Nephron (organoid): ENCODE data around the gene VPS37C.
A peak's percentile ranks its signal among the peaks of the same experiment; 100 is the strongest.

Source experiments
- H3K27ac Mint-ChIP-seq, 3 experiments: 2 replicates each; pipeline ENCODE4 v1.8.0; 2020; ENCODE audit warnings: mixed read lengths in 3 of 3, mild to moderate bottlenecking in 2 of 3, moderate library complexity in 1 of 3
- H3K27me3 Mint-ChIP-seq: 2 replicates; pipeline ENCODE4 v1.8.0; 2021; ENCODE audit warnings: low read depth, mild to moderate bottlenecking, moderate library complexity, mixed read lengths
- H3K36me3 Mint-ChIP-seq: 2 replicates; pipeline ENCODE4 v1.8.0; 2020; ENCODE audit warnings: low read depth, mixed read lengths
- H3K4me1 Mint-ChIP-seq: 2 replicates; pipeline ENCODE4 v1.8.0; 2020; ENCODE audit warnings: mixed read lengths
- H3K4me3 Mint-ChIP-seq, 3 experiments: 2 replicates each; pipeline ENCODE4 v1.8.0; 2020; ENCODE audit warnings: mild to moderate bottlenecking in 3 of 3, mixed read lengths in 3 of 3, moderate library complexity in 2 of 3
- H3K9me3 Mint-ChIP-seq: 2 replicates; pipeline ENCODE4 v1.8.0; 2020; ENCODE audit warnings: mixed read lengths
- CTCF ChIP-seq, 3 experiments: fragments of 200-600 bp; sonication (generic); IDR thresholded peaks; one replicate each; pipeline ENCODE4 v1.5.0; 2021; ENCODE audit warnings: antibody characterized with exemption in 3 of 3; ENCODE audit not compliant: unreplicated experiment in 3 of 3

The VPS37C gene

GRCh38 chr11:61120706-61121191 lies 40.5 kb downstream of the VPS37C start:
- no peak for TF ChIP-seq CTCF (IDR thresholded peaks at IDR 0.05; ENCODE audit: unreplicated experiment in 3 of 3)
- Mint-ChIP-seq H3K27ac (peak overlapping the region in 1 of 3 experiments; percentile 76), H3K4me3 (no peak overlapping the region), H3K9me3 (no peaks in the 10 kb centered on the region), H3K4me1 (peaks cover 18% of the 10 kb centered on the region), H3K27me3 (peaks cover 9% of the 10 kb centered on the region), H3K36me3 (no peaks in the 10 kb centered on the region)

- H3K36me3 Mint-ChIP-seq, result no peaks in the 10 kb centered on the region
- no peaks in the 10 kb centered on the region for H3K9me3 Mint-ChIP-seq
- H3K4me1 Mint-ChIP-seq, result peaks cover 16% of the 10 kb centered on the region
- peaks cover 9% of the 10 kb centered on the region for H3K27me3 Mint-ChIP-seq
- no peak overlapping the region for H3K27ac Mint-ChIP-seq
- TF ChIP-seq CTCF (IDR thresholded peaks at IDR 0.05; ENCODE audit: unreplicated experiment in 3 of 3), result no peak
- H3K4me3 Mint-ChIP-seq, result no peak overlapping the region
These were observed 41.0 kb downstream of the VPS37C start for GRCh38 chr11:61120099-61120705.

GRCh38 chr11:61119571-61119970 lies 41.7 kb downstream of the VPS37C start:
- peaks cover 9% of the 10 kb centered on the region for H3K27me3 Mint-ChIP-seq
- H3K9me3 Mint-ChIP-seq, result no peaks in the 10 kb centered on the region
- peaks cover 16% of the 10 kb centered on the region for H3K4me1 Mint-ChIP-seq
- no peak overlapping the region for H3K27ac Mint-ChIP-seq
- no peak overlapping the region for H3K4me3 Mint-ChIP-seq
- H3K36me3 Mint-ChIP-seq, result no peaks in the 10 kb centered on the region
- no peak for TF ChIP-seq CTCF (IDR thresholded peaks at IDR 0.05; ENCODE audit: unreplicated experiment in 3 of 3)

- H3K27me3 Mint-ChIP-seq, result peaks cover 5% of the 10 kb centered on the region
- no peak overlapping the region for H3K4me3 Mint-ChIP-seq
- no peaks in the 10 kb centered on the region for H3K9me3 Mint-ChIP-seq
- no peak for TF ChIP-seq CTCF (IDR thresholded peaks at IDR 0.05; ENCODE audit: unreplicated experiment in 3 of 3)
- no peak overlapping the region for H3K27ac Mint-ChIP-seq
- H3K36me3 Mint-ChIP-seq, result no peaks in the 10 kb centered on the region
- peaks cover 16% of the 10 kb centered on the region for H3K4me1 Mint-ChIP-seq
These were observed 42.2 kb downstream of the VPS37C start for GRCh38 chr11:61119055-61119454.

DNA sequence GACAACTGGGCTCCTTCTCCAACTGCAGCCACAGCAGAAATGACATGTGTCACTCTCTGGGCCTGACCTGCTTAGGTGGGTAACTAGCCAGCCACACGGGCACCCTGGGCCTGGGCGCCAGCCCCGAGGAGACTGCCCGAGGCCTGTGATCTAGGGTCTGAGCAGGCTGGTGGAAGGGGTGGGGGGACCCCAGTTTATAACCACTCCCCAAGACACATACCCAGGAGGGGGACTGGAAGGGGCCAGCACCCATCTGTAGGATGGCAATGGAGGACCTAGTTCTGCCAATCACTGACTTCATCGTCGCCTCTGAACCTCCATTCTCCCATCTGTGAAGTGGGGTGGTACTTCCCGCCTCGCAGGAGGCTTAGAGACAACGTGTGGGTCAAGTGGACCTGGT lies 42.8 kb downstream of the VPS37C start:
- Mint-ChIP-seq H3K9me3 (no peaks in the 10 kb centered on the region), H3K27me3 (peaks cover 5% of the 10 kb centered on the region), H3K4me1 (peaks cover 17% of the 10 kb centered on the region), H3K4me3 (no peak overlapping the region), H3K36me3 (no peaks in the 10 kb centered on the region), H3K27ac (no peak overlapping the region)
- TF ChIP-seq CTCF (IDR thresholded peaks at IDR 0.05; ENCODE audit: unreplicated experiment in 3 of 3), result no peak

DNA sequence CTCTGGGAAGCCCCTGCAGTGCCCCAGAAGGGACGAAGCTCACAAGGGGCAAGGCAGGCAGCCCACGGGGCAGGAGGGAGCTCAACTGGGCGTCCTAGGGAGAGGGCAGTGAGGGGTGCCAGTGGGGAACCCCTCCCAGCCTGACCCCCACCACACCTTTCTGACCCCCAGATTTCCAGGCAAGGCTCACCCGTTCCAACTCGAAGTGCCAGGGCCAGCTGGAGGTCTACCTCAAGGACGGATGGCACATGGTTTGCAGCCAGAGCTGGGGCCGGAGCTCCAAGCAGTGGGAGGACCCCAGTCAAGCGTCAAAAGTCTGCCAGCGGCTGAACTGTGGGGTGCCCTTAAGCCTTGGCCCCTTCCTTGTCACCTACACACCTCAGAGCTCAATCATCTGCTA lies 43.2 kb downstream of the VPS37C start:
- no peaks in the 10 kb centered on the region for H3K9me3 Mint-ChIP-seq
- TF ChIP-seq CTCF (IDR thresholded peaks at IDR 0.05; ENCODE audit: unreplicated experiment in 3 of 3), result no peak
- no peak overlapping the region for H3K27ac Mint-ChIP-seq
- peaks cover 21% of the 10 kb centered on the region for H3K4me1 Mint-ChIP-seq
- H3K4me3 Mint-ChIP-seq, result no peak overlapping the region
- peaks cover 5% of the 10 kb centered on the region for H3K27me3 Mint-ChIP-seq
- H3K36me3 Mint-ChIP-seq, result no peaks in the 10 kb centered on the region
